ENCODE data around the gene KLKB1. TPM values are rescaled to one million over a fixed set of nuclear protein-coding genes. Genes with fewer than 3 reads are reported as not detected.

The KLKB1 gene
- total RNA-seq, 3 donors from 2014 or later: 1.1 to 2.4 (median 1.5) TPM

DNA sequence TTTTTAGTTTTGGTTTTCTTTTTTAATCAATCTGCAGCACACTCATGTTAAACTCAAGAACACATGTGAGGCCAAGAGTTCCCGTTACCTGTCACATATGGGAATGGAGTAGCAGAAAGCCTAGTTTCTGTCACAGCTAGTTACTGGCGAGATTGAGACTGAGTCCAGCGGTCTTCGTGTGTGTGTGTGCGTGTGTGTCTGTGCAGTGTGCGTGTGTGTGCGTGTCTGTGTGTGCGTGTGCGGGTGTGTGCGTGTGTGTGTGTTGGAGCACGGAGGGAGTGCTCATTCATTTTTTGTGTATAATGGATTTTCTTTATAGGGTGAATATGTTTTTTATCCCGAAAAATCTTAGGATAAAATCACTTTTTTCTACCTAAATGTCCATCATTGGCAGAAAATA, 57.8 kb downstream of the KLKB1 start:
- ATAC-seq (no peak), DNase-seq (no peak)
- intact Hi-C loops (cut with DNase I, micrococcal nuclease): no loop called here
- Histone ChIP-seq H3K9me3 (no peaks in the 10 kb centered on the region), H3K4me3 (no peak overlapping the region), H3K36me3 (ENCODE audit: low read depth) (no peaks in the 10 kb centered on the region), H3K4me1 (ENCODE audit: low read depth) (no peaks in the 10 kb centered on the region)
- TF ChIP-seq CTCF (IDR thresholded peaks at IDR 0.05): no peak

GRCh38 chr4:186286581-186286980, 59.3 kb downstream of the KLKB1 start:
- Histone ChIP-seq H3K36me3 (ENCODE audit: low read depth) (no peaks in the 10 kb centered on the region), H3K9me3 (no peaks in the 10 kb centered on the region), H3K4me3 (no peak overlapping the region), H3K4me1 (ENCODE audit: low read depth) (no peaks in the 10 kb centered on the region)
- DNase-seq: no peak
- intact Hi-C loops (cut with DNase I, micrococcal nuclease): no loop called here
- no peak for ATAC-seq
- TF ChIP-seq CTCF (IDR thresholded peaks at IDR 0.05): no peak

DNA sequence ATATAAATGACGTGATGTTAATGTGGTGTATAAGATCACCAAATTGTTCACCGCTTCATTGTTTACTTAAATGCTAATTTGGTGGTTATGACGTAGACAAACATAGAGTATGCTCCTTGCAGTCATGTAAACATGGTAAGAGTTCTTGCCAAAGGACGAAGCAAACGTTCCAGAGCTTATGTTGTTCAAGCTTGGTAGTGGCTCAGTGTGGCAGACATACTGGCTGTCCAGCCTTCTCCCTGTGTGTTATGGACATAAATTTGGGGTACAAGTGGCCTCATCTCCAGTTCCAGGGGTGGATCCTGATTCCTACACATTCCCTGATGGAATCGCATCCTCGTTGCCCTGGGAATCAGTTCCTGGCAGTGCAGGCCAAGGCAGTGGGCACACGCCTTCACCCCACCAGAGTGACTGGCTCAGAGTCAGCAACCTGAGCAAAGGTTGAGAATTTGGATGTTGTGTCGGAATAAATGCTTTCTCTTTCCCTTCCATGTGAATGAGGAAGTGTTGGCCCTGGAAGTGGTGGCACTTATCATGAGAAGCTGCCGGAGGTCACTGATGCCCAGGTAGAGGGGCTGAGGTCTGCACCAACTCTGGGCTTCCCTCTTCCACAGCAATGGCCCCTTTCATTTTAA, 64.1 kb downstream of the KLKB1 start:
- intact Hi-C loops (cut with DNase I, micrococcal nuclease): loop anchor here in 1 of 2 donors (10.0 kb wide), 1 partner anchor 293 kb away; no protein-coding TSS in a partner anchor
- ATAC-seq (peak; percentile 47), DNase-seq (no peak)
- TF ChIP-seq CTCF (IDR thresholded peaks at IDR 0.05): no peak
- Histone ChIP-seq H3K4me1 (ENCODE audit: low read depth) (no peaks in the 10 kb centered on the region), H3K9me3 (no peaks in the 10 kb centered on the region), H3K4me3 (no peak overlapping the region), H3K36me3 (ENCODE audit: low read depth) (no peaks in the 10 kb centered on the region)

GRCh38 chr4:186294160-186294559, 66.9 kb downstream of the KLKB1 start:
- ATAC-seq (no peak), DNase-seq (no peak)
- no peaks in the 10 kb centered on the region for H3K36me3 ChIP-seq (ENCODE audit: low read depth)
- no peaks in the 10 kb centered on the region for H3K9me3 ChIP-seq
- TF ChIP-seq CTCF (IDR thresholded peaks at IDR 0.05): no peak
- intact Hi-C loops (cut with DNase I, micrococcal nuclease): loop anchor here in 1 of 2 donors (10.0 kb wide), 1 partner anchor 291 kb away; no protein-coding TSS in a partner anchor
- H3K4me3 ChIP-seq: no peak overlapping the region
- no peaks in the 10 kb centered on the region for H3K4me1 ChIP-seq (ENCODE audit: low read depth)

- H3K36me3 ChIP-seq (ENCODE audit: low read depth): no peaks in the 10 kb centered on the region
- ATAC-seq (peak; percentile 31), DNase-seq (peak in 2 of 3 donors; percentile 25 to 37)
- H3K4me3 ChIP-seq: no peak overlapping the region
- intact Hi-C loops (cut with DNase I, micrococcal nuclease): loop anchor here (5.0 to 10.0 kb wide), 2 partner anchors 288 to 296 kb away; no protein-coding TSS in a partner anchor
- peaks cover 9% of the 10 kb centered on the region for H3K4me1 ChIP-seq (ENCODE audit: low read depth)
- H3K9me3 ChIP-seq: no peaks in the 10 kb centered on the region
- no peak for TF ChIP-seq CTCF (IDR thresholded peaks at IDR 0.05)
Measured at GRCh38 chr4:186296481-186296880, 69.2 kb downstream of the KLKB1 start.
